Common myeloid progenitor, CD34-positive (primary cell): ENCODE results near the gene ATP2B2.

Experiments used
- CTCF ChIA-PET: fragments of 350-600 bp; sonication (Branson Sonifier 250); formaldehyde crosslinking; loops from one replicate; lab custom pipeline; 2021; ENCODE audit warnings: antibody characterized with exemption; lab: Charles Lee
- POLR2A ChIA-PET: fragments of 350-600 bp; sonication (Branson Sonifier 250); formaldehyde crosslinking; loops from one replicate; lab custom pipeline; 2021; ENCODE audit warnings: antibody characterized with exemption; lab: Charles Lee
- DNase-seq, 3 donors: peaks; one replicate each; pipeline versions ENCODE4 v3.0.0 to v3.0.0-alpha.2; 2013
- H3K27ac ChIP-seq, 2 experiments: 1 replicate in 1 of 2; 2 replicates in 1 of 2; pipeline ENCODE4 v1.7.0; 2013; ENCODE audit warnings: inconsistent platforms in 2 of 2, low read length in 2 of 2, mild to moderate bottlenecking in 2 of 2, low read depth in 1 of 2, moderate library complexity in 1 of 2; ENCODE audit not compliant: severe bottlenecking in 2 of 2, insufficient read depth in 1 of 2, poor library complexity in 1 of 2
- H3K27me3 ChIP-seq, 5 experiments: replicated peaks in 2 of 5; 1 replicate in 3 of 5; 2 replicates in 2 of 5; pipeline versions ENCODE4 v1.6.1 to v1.7.0; 2013; ENCODE audit warnings: low read length in 4 of 5, mild to moderate bottlenecking in 2 of 5, moderate library complexity in 2 of 5, inconsistent platforms in 1 of 5; ENCODE audit not compliant: insufficient read depth in 5 of 5, control insufficient read depth in 4 of 5
- H3K36me3 ChIP-seq, 4 experiments: 1 replicate in 2 of 4; 2 replicates in 2 of 4; pipeline versions ENCODE4 v1.6.1 to v1.7.0; 2013; ENCODE audit warnings: low read length in 3 of 4, control low read depth in 1 of 4, mild to moderate bottlenecking in 1 of 4; ENCODE audit not compliant: control insufficient read depth in 4 of 4, insufficient read depth in 4 of 4
- H3K4me1 ChIP-seq, 4 experiments: 1 replicate in 3 of 4; 2 replicates in 1 of 4; pipeline versions ENCODE4 v1.6.1 to v1.7.1; 2013; ENCODE audit warnings: low read length in 3 of 4, mild to moderate bottlenecking in 3 of 4, control low read depth in 1 of 4, inconsistent platforms in 1 of 4, moderate library complexity in 1 of 4; ENCODE audit not compliant: control insufficient read depth in 4 of 4, insufficient read depth in 4 of 4; ENCODE audit errors: control extremely low read depth in 1 of 4
- H3K4me3 ChIP-seq, 7 experiments: 1 replicate in 4 of 7; 2 replicates in 3 of 7; pipeline versions ENCODE4 v1.5.1 to v1.7.0; 2013; ENCODE audit warnings: mild to moderate bottlenecking in 7 of 7, low read length in 6 of 7, moderate library complexity in 6 of 7, inconsistent platforms in 2 of 7, low read depth in 2 of 7, control low read depth in 1 of 7; ENCODE audit not compliant: insufficient read depth in 4 of 7, control insufficient read depth in 1 of 7; ENCODE audit errors: extremely low read depth in 1 of 7
- H3K9me3 ChIP-seq, 5 experiments: 1 replicate in 4 of 5; 2 replicates in 1 of 5; pipeline versions ENCODE4 v1.6.1 to v1.7.1; 2013; ENCODE audit warnings: low read length in 4 of 5, mild to moderate bottlenecking in 2 of 5, inconsistent platforms in 1 of 5, low read depth in 1 of 5, moderate library complexity in 1 of 5; ENCODE audit not compliant: control insufficient read depth in 4 of 5, insufficient read depth in 2 of 5; ENCODE audit errors: control extremely low read depth in 1 of 5
- WGBS: methylation state at CpG from one replicate; pipeline ENCODE4 v1.1.5; 2013; ENCODE audit not compliant: insufficient coverage; 5-methylcytosine and 5-hydroxymethylcytosine counted together

ATP2B2 gene

GRCh38 chr3:10450494-10451440 is 54.6 kb downstream of the ATP2B2 start:
- H3K27ac ChIP-seq, result no peak overlapping the region
- 46% methylated on average over 14 of the region's 22 CpGs for WGBS
- no peak for DNase-seq
- no peaks in the 10 kb centered on the region for H3K4me1 ChIP-seq
- no peak overlapping the region for H3K4me3 ChIP-seq
- ChIA-PET CTCF (no interaction called here), POLR2A (no interaction called here)
- no peaks in the 10 kb centered on the region for H3K9me3 ChIP-seq
- peaks cover 0 to 21% (median 9%) of the 10 kb centered on the region in 5 experiments for H3K27me3 ChIP-seq
- no peaks in the 10 kb centered on the region for H3K36me3 ChIP-seq

GRCh38 chr3:10449436-10449835 is 56.0 kb downstream of the ATP2B2 start:
- H3K4me1 ChIP-seq, result no peaks in the 10 kb centered on the region
- H3K9me3 ChIP-seq, result no peaks in the 10 kb centered on the region
- 98% methylated on average over 8 of the region's 18 CpGs for WGBS
- no peak for DNase-seq
- no peaks in the 10 kb centered on the region for H3K36me3 ChIP-seq
- H3K27ac ChIP-seq, result no peak overlapping the region
- ChIA-PET CTCF (no interaction called here), POLR2A (no interaction called here)
- H3K4me3 ChIP-seq, result no peak overlapping the region
- H3K27me3 ChIP-seq, result peaks cover 0 to 25% (median 9%) of the 10 kb centered on the region in 5 experiments

- no peak overlapping the region for H3K4me3 ChIP-seq
- no peaks in the 10 kb centered on the region for H3K36me3 ChIP-seq
- H3K4me1 ChIP-seq, result no peaks in the 10 kb centered on the region
- DNase-seq, result no peak
- no peak overlapping the region for H3K27ac ChIP-seq
- ChIA-PET CTCF (no interaction called here), POLR2A (no interaction called here)
- WGBS, result 100% methylated on average over 3 of the region's 3 CpGs
- H3K27me3 ChIP-seq, result peaks cover 0 to 24% (median 9%) of the 10 kb centered on the region in 5 experiments
- no peaks in the 10 kb centered on the region for H3K9me3 ChIP-seq
Observed at GRCh38 chr3:10448544-10448943, 56.8 kb downstream of the ATP2B2 start.

GRCh38 chr3:10447527-10448260 is 57.7 kb downstream of the ATP2B2 start:
- Histone ChIP-seq H3K27me3 (peaks cover 0 to 20% (median 9%) of the 10 kb centered on the region in 5 experiments), H3K27ac (no peak overlapping the region), H3K36me3 (no peaks in the 10 kb centered on the region), H3K4me3 (no peak overlapping the region), H3K9me3 (no peaks in the 10 kb centered on the region), H3K4me1 (no peaks in the 10 kb centered on the region)
- no peak for DNase-seq
- CTCF ChIA-PET, result interaction anchor here (1.7 kb wide), 1 partner anchor 8 kb away, joined by 5 read pairs; no protein-coding TSS in a partner anchor
- 71% methylated on average over 6 of the region's 6 CpGs for WGBS
- POLR2A ChIA-PET, result no interaction called here

GRCh38 chr3:10447110-10447509 is 58.3 kb downstream of the ATP2B2 start:
- Histone ChIP-seq H3K27ac (no peak overlapping the region), H3K27me3 (peaks cover 0 to 14% (median 9%) of the 10 kb centered on the region in 5 experiments), H3K4me3 (no peak overlapping the region), H3K36me3 (no peaks in the 10 kb centered on the region), H3K4me1 (no peaks in the 10 kb centered on the region), H3K9me3 (no peaks in the 10 kb centered on the region)
- no peak for DNase-seq
- ChIA-PET CTCF (interaction anchor here (1.7 kb wide), 1 partner anchor 9 kb away, joined by 5 read pairs; no protein-coding TSS in a partner anchor), POLR2A (no interaction called here)
- 94% methylated on average over 4 of the region's 5 CpGs for WGBS

- 70% methylated on average over 9 of the region's 9 CpGs for WGBS
- ChIA-PET CTCF (no interaction called here), POLR2A (interaction anchor here (0.6 kb wide), 1 partner anchor 615 kb away, joined by 3 read pairs; no protein-coding TSS in a partner anchor)
- H3K27ac ChIP-seq, result no peak overlapping the region
- no peaks in the 10 kb centered on the region for H3K9me3 ChIP-seq
- no peaks in the 10 kb centered on the region for H3K4me1 ChIP-seq
- no peak overlapping the region for H3K4me3 ChIP-seq
- no peak for DNase-seq
- peaks cover 0 to 11% (median 7%) of the 10 kb centered on the region in 5 experiments for H3K27me3 ChIP-seq
- H3K36me3 ChIP-seq, result no peaks in the 10 kb centered on the region
Observed at GRCh38 chr3:10445561-10446175, 59.7 kb downstream of the ATP2B2 start.
